Activated CD4-positive, CD25-positive, alpha-beta regulatory T cell (primary cell): ENCODE measurements around the gene C4orf50.

Experiments
- DNase-seq, 4 experiments: peaks; one replicate each; lab custom pipeline; 2025; lab: John Stamatoyannopoulos, UW

The C4orf50 gene

DNA sequence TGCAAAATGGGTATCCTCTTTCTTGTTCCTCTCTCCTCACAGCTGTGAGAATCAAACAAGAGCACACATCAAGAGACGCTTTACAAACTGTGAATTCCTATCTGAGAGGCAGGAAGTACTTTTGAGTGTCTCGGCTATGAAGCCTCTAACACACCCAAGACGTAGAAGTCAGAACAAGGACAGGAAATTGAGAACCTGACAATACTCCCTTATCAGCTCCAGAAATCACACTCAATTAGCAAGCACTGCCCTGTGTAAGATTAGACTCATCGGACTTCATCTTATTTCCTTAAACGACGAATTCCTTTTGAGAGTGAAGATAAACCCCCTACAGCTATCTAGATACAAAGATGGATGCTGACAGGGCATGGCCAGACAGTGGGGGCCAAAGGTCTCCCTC is 74.7 kb downstream of the C4orf50 start:
- DNase-seq: no peak

GRCh38 chr4:5942947-5943346 is 75.3 kb downstream of the C4orf50 start:
- no peak for DNase-seq

GRCh38 chr4:5941601-5942000 is 76.6 kb downstream of the C4orf50 start:
- no peak for DNase-seq

GRCh38 chr4:5940470-5941203 is 77.6 kb downstream of the C4orf50 start:
- no peak for DNase-seq

DNA sequence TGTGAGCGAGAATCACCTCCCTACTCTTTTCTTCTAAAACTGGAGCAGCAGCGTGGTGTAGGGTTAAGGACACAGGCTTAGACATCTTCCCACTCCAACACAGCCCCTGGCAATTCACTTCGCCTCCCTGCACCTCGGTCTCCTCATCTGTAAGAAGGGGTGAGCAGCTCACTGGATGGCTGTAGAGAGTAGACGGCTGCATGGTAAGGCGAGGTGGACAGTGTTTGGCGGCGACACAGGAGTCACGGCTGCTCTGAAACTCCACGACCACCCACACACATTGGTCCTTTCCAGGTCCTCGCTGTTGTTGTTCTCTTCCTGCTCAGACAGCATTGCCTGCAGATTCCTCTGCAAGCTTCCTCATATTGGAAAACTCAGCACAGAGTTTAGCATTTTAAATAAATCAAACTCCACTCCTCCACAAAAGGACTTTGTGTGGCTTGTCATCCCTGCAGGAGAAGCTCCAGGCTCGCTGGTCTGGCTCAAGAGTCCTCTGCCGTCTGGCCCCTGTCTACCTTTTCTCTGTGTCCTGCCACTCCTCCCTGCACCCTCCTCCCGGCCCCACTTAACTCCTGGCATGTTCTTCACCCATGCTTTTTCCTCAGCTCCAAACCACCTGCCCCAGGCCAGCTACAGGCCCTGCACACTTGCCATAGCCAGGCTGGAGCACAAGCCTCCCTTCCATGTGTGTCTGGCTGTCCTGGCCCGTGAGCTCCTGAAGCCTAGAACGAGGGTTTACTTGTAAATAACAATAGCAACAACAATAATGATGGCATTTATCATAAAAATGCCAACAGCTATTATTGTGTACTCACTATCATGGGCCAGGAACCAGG is 84.0 kb downstream of the C4orf50 start:
- no peak for DNase-seq

GRCh38 chr4:5933116-5933515 is 85.1 kb downstream of the C4orf50 start:
- DNase-seq: no peak

DNA sequence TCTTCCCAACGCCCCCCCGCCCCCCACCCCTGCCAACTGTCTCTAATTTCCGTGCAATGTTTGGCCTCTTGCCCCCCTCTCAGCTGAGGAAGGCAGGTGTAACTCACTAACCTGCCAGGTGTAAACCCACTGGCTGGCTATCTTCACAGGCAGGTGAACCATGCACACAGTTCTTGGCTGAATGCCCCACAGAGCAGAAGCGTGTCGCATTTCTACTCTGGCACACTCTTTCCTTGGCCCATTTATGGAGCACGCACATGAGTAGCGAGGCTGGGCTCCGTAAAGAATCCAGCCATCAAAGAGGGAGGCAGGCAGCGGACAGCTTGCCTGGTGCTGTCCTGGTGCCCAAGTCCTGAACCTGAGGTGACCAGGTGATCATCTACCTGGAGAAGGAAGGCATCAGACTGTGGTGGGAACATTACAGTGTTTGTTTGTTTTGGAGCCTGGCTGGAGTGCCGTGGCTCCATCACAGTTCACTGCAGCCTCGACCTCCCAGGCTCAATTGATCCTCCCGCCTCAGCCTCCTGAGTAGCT is 86.1 kb downstream of the C4orf50 start:
- DNase-seq: no peak

DNA sequence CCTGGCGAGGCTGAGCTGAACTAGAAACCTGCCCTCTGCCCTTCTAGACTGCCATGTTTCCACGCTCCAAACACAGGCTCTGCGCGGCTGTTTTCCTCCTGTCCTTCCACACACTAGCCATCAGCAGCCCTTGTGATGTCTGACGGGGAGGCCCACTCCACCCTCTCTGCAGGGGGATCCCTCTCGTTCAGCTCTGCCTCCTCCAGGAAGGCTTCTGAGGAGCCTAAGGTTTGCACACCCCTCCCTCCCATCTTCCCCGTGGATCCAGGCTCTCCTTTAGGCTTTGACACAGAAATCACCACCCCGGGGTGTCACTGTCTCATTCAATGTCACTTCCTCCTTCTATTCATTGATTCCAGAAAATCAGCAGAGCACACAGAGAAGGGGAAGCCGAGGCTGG is 86.7 kb downstream of the C4orf50 start:
- no peak for DNase-seq

GRCh38 chr4:5930876-5931275 is 87.4 kb downstream of the C4orf50 start:
- no peak for DNase-seq

- DNase-seq: no peak
Measured at GRCh38 chr4:5930456-5930855, 87.8 kb downstream of the C4orf50 start.

DNA sequence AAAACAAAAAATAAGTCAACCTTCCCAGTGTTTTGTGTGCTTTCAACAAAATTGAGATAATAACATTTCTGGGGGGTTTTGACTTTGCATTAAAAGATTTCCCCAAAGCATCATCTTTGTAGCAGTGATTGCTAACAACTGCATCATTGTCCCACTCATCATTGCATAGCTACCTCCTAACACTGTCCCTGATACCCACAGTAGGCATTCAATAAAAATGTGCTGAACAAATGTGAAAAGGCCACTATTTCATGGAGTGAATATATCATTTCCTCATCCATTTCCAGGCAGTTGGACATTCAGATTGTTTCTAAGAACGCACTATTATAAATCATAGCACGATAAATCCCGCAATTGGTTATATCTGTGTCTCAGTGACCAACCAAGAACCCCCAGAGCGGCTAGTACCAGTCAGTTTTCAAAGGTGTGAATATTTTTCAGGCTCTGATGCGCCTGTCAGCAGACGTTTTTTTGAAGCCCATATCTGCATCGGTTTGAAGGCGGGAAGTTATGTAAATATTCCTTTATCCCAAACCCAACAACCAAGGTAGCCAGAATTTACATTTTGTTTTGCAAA is 89.3 kb downstream of the C4orf50 start:
- DNase-seq: no peak

DNA sequence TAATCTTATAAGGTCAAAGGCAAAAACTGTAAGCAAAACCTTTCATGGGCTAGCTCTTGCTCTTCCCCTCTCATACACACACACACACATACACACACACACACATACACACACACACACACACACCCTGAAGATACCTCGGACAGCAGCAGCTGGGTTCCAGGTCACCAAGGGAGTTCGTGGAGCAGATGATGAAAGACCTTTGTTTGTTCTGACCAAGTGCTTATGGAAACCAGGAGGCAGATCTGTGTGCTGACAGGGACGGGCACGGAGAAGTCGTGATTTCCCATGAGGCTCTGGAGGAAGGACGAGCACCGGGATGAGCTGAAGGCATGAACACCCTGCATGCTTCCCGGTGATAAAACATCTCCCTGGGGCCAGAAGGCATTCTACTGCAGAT is 90.0 kb downstream of the C4orf50 start:
- no peak for DNase-seq

GRCh38 chr4:5927747-5928146 is 90.5 kb downstream of the C4orf50 start:
- DNase-seq: no peak

DNA sequence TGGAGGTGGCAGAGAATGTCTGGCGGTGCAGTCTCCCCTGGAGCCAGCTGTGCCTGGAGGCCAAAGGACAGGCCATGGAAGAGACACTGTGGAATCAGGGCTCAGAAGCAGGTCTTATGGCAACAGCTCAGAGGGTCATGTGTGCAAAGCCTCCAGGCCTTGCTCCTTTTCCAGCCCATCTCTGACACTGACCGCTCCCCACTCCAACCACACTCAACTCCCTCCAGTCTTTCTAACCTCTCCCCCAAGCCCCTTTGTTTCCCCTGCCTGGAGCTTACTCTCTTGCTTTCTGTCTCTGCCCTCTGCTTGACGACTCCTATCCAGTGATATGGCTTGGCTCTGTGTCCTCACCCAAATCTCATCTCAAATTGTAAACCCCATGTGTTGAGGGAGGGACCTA is 91.1 kb downstream of the C4orf50 start:
- no peak for DNase-seq

GRCh38 chr4:5926598-5926997 is 91.6 kb downstream of the C4orf50 start:
- no peak for DNase-seq

- no peak for DNase-seq
Measured at GRCh38 chr4:5925419-5926200, 92.6 kb downstream of the C4orf50 start.

DNA sequence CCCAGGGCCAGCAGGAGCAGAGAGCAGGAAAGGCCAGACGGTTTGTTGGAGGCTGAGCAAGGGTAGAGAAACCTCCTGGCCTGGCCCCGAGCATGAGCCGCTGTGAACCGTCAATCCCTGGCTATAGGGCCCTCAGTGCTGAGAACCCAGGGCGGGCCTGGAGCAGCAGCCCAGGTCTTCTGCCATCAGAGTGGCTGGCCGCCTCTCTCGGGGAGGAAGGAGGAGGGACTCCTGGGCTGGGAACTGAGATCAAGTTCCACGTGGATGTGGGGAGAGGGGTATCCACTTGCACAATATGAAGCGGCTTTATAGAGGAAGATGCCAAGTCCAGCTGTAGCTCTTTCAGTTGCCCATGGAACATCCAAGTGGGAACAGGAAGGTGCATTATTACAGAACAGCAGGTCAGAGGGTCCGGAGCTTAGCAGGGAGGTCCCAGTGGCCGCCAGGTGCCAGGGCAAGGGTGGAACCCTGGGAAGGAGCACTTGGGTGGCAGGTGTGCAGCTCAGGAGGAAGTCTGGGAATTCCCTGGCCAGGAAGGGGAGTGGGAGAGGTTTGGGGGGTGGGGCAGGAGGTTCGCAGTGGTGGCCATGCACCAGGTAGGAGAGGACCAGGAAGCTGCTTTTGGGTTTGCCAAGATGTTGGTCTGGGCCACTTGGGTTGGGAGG is 93.6 kb downstream of the C4orf50 start:
- DNase-seq: no peak

- no peak for DNase-seq
Measured at GRCh38 chr4:5923376-5923775, 94.9 kb downstream of the C4orf50 start.

- no peak for DNase-seq
Measured at GRCh38 chr4:5922556-5922955, 95.7 kb downstream of the C4orf50 start.

DNA sequence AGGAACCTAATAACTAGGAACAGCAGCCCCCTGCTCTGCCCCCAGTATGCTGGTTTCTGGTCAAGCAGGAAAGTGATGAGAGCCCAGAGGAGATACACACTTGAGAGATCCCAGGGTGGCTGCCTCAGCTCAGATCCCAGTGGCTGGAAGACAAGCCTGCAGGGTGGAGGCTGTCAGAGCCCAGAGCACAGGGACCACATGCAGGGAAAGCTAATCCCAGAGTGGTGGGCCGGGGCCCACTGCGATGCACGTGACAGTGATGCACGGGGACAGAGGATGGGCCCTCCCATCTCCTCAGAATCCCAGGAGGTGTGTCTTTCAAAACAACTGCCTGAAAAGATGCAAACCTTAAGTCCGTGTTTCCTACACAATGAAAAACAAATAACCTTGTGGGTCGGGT is 96.2 kb downstream of the C4orf50 start:
- DNase-seq: no peak
